SK-N-SH treated with all-trans-retinoic acid at 6 μM for 48 hours (cell line): ENCODE measurements around the gene ZPLD1.

Experiments used
- ATAC-seq: fragments of 200-7000 bp; cut with Tn5 transposase; 3 replicates; pipeline ENCODE4 v1.9.1; 2020; ENCODE audit warnings: mild to moderate bottlenecking, moderate library complexity
- ARNTL ChIP-seq: fragments of 450-650 bp; formaldehyde crosslinking; IDR thresholded peaks from 2 replicates; pipeline ENCODE4 v1.5.0; 2020; ENCODE audit warnings: low read depth, mild to moderate bottlenecking, moderate library complexity, borderline replicate concordance
- BACH2 ChIP-seq: fragments of 250-450 bp; sonication (Bioruptor Pico); IDR thresholded peaks from 2 replicates; pipeline ENCODE4 v1.9.0; 2021; ENCODE audit warnings: mild to moderate bottlenecking, borderline replicate concordance
- CREB5 ChIP-seq: fragments of 250-450 bp; sonication (Bioruptor Pico); IDR thresholded peaks from 2 replicates; pipeline ENCODE4 v1.5.1; 2020; ENCODE audit warnings: low read depth, mild to moderate bottlenecking, moderate library complexity
- CSDC2 ChIP-seq: fragments of 250-450 bp; sonication (Bioruptor Pico); IDR thresholded peaks from 2 replicates; pipeline ENCODE4 v1.5.0; 2020; ENCODE audit warnings: mild to moderate bottlenecking, moderate library complexity
- CSRNP3 ChIP-seq: fragments of 250-450 bp; sonication (Bioruptor Pico); IDR thresholded peaks from 2 replicates; pipeline ENCODE4 v1.5.1; 2021; ENCODE audit warnings: mild to moderate bottlenecking, moderate library complexity
- GLIS3 ChIP-seq: fragments of 250-450 bp; sonication (Bioruptor Pico); IDR thresholded peaks from 2 replicates; pipeline ENCODE4 v1.5.0; 2020; ENCODE audit warnings: mild to moderate bottlenecking, moderate library complexity
- ISL1 ChIP-seq: fragments of 250-450 bp; sonication (Bioruptor Pico); IDR thresholded peaks from 2 replicates; pipeline ENCODE4 v2.1.2; 2022; ENCODE audit warnings: mild to moderate bottlenecking, moderate library complexity
- OSR1 ChIP-seq: fragments of 250-450 bp; sonication (Bioruptor Pico); IDR thresholded peaks from 2 replicates; pipeline ENCODE4 v1.8.0; 2022; ENCODE audit warnings: moderate library complexity, mild to moderate bottlenecking, inconsistent platforms
- PATZ1 ChIP-seq: fragments of 250-450 bp; sonication (Bioruptor Pico); IDR thresholded peaks from 2 replicates; pipeline ENCODE4 v1.8.0; 2020; ENCODE audit warnings: mild to moderate bottlenecking, moderate library complexity, borderline replicate concordance
- POU6F1 ChIP-seq: fragments of 250-450 bp; sonication (Bioruptor Pico); IDR thresholded peaks from 2 replicates; pipeline ENCODE4 v1.8.0; 2021; ENCODE audit warnings: low read depth, mild to moderate bottlenecking, moderate library complexity, borderline replicate concordance
- PPARA ChIP-seq: fragments of 250-450 bp; sonication (Bioruptor Pico); IDR thresholded peaks from 2 replicates; pipeline ENCODE4 v1.5.0; 2020; ENCODE audit warnings: mild to moderate bottlenecking, borderline replicate concordance
- RARB ChIP-seq: fragments of 250-450 bp; sonication (Bioruptor Pico); IDR thresholded peaks from 2 replicates; pipeline ENCODE4 v1.8.0; 2021; ENCODE audit warnings: mild to moderate bottlenecking, moderate library complexity
- SNAI2 ChIP-seq: fragments of 250-450 bp; sonication (Bioruptor Pico); IDR thresholded peaks from 2 replicates; pipeline ENCODE4 v1.5.0; 2020; ENCODE audit warnings: mild to moderate bottlenecking, moderate library complexity
- TCF4 ChIP-seq: fragments of 250-450 bp; sonication (Bioruptor Pico); IDR thresholded peaks from 2 replicates; pipeline ENCODE4 v1.8.0; 2021; ENCODE audit warnings: mild to moderate bottlenecking, moderate library complexity, borderline replicate concordance
- TOX ChIP-seq: fragments of 250-450 bp; sonication (Bioruptor Pico); IDR thresholded peaks from 2 replicates; pipeline ENCODE4 v1.8.0; 2021; ENCODE audit warnings: mild to moderate bottlenecking, moderate library complexity, borderline replicate concordance
- TSHZ2 ChIP-seq: fragments of 250-450 bp; sonication (Bioruptor Pico); IDR thresholded peaks from 2 replicates; pipeline ENCODE4 v1.5.0; 2020; ENCODE audit warnings: mild to moderate bottlenecking, moderate library complexity
- ZC3H10 ChIP-seq: fragments of 250-450 bp; sonication (Bioruptor Pico); IDR thresholded peaks from 2 replicates; pipeline ENCODE4 v1.5.1; 2021; ENCODE audit warnings: mild to moderate bottlenecking, moderate library complexity
- ZFP3 ChIP-seq: fragments of 250-450 bp; sonication (Bioruptor Pico); IDR thresholded peaks from 2 replicates; pipeline ENCODE4 v1.5.0; 2020; ENCODE audit warnings: mild to moderate bottlenecking, moderate library complexity
- ZFP30 ChIP-seq: fragments of 450-650 bp; formaldehyde crosslinking; IDR thresholded peaks from 2 replicates; pipeline ENCODE4 v1.5.0; 2022; ENCODE audit warnings: mild to moderate bottlenecking, moderate library complexity
- ZNF565 ChIP-seq: fragments of 450-650 bp; formaldehyde crosslinking; conservative IDR thresholded peaks from 2 replicates; pipeline ENCODE4 v1.5.0; 2020; ENCODE audit warnings: low read depth, mild to moderate bottlenecking, moderate library complexity
- ZNF70 ChIP-seq: fragments of 450-650 bp; formaldehyde crosslinking; IDR thresholded peaks from 2 replicates; pipeline ENCODE4 v1.5.0; 2020; ENCODE audit warnings: mild to moderate bottlenecking, moderate library complexity

The ZPLD1 gene

GRCh38 chr3:102451543-102451942 lies 16.7 kb downstream of the ZPLD1 start (continued):
- TF ChIP-seq ISL1 (no peak), ZC3H10 (CRISPR knock-in tag) (no peak)

GRCh38 chr3:102454181-102454580 lies 19.4 kb downstream of the ZPLD1 start:
- TF ChIP-seq RARB (CRISPR knock-in tag) = no peak
- TF ChIP-seq OSR1 (CRISPR knock-in tag) = no peak
- TF ChIP-seq ISL1 = no peak
- TF ChIP-seq ZFP3 = no peak
- TF ChIP-seq, all 23 proteins: peak for 0
- ATAC-seq = no peak

- TF ChIP-seq TSHZ2 (no peak), ZNF565 (CRISPR knock-in tag) (no peak), ZC3H10 (CRISPR knock-in tag) (no peak)
- ATAC-seq = no peak
Measured at GRCh38 chr3:102457644-102458043, 22.8 kb downstream of the ZPLD1 start.

- TF ChIP-seq ZC3H10 (CRISPR knock-in tag) = peak; percentile 83
- no peak for TF ChIP-seq POU6F1 (CRISPR knock-in tag)
- no peak for TF ChIP-seq PPARA (CRISPR knock-in tag)
- TF ChIP-seq TCF4 (CRISPR knock-in tag) = no peak
- ATAC-seq = no peak
Measured at GRCh38 chr3:102460579-102460978, 25.8 kb downstream of the ZPLD1 start.

GRCh38 chr3:102464261-102464660 lies 29.4 kb downstream of the ZPLD1 start:
- TF ChIP-seq SNAI2 (CRISPR knock-in tag) (no peak), ZFP3 (no peak), ZC3H10 (CRISPR knock-in tag) (no peak), ZNF565 (CRISPR knock-in tag) (no peak), PPARA (CRISPR knock-in tag) (no peak), PATZ1 (CRISPR knock-in tag) (no peak), RARB (CRISPR knock-in tag) (no peak)
- no peak for ATAC-seq

GRCh38 chr3:102466001-102466400 lies 31.2 kb downstream of the ZPLD1 start:
- ATAC-seq = peak; percentile 75
- TF ChIP-seq CSDC2 (CRISPR knock-in tag) (no peak), ZC3H10 (CRISPR knock-in tag) (no peak), TOX (CRISPR knock-in tag) (no peak), ZFP30 (CRISPR knock-in tag) (no peak), CREB5 (CRISPR knock-in tag) (no peak), ZNF70 (CRISPR knock-in tag) (no peak), SNAI2 (CRISPR knock-in tag) (no peak), RARB (CRISPR knock-in tag) (no peak), BACH2 (CRISPR knock-in tag) (no peak), ISL1 (no peak), GLIS3 (CRISPR knock-in tag) (no peak), ARNTL (CRISPR knock-in tag) (no peak), CSRNP3 (CRISPR knock-in tag) (no peak), TSHZ2 (no peak), ZFP3 (no peak), OSR1 (CRISPR knock-in tag) (no peak), PPARA (CRISPR knock-in tag) (no peak), ZNF565 (CRISPR knock-in tag) (no peak)
